ENCODE data around the gene ASGR2.
"Not testable (repeated sequence)": the region's sequence is repeated elsewhere in the genome, so short reads cannot be mapped to it uniquely, and the experiment has no call there.

- TF ChIP-seq CTCF, POLR2A (IDR thresholded peaks at IDR 0.05): not testable (repeated sequence)
Measured at GRCh38 chr17:7159571-7159970, 44.9 kb upstream of the ASGR2 start.

Measured in thyroid gland (tissue), 4 donors.